ENCODE results near the gene SMAD1. TPM values are rescaled to one million over a fixed set of nuclear protein-coding genes. Genes with fewer than 3 reads are reported as not detected.
A peak's percentile ranks its signal among the peaks of the same experiment; 100 is the strongest.

Gene SMAD1
- polyA plus RNA-seq, 1 experiment = 64.7 TPM

- TF ChIP-seq CTCF (IDR thresholded peaks at IDR 0.05; ENCODE audit: low read depth, low read length) = no peak
- ChIA-PET POLR2A (no interaction called here), CTCF (no interaction called here)
- no peak for DNase-seq (ENCODE audit: low read depth, low spot score)
- H3K4me3 ChIP-seq (ENCODE audit: low read depth, low read length) = no peak overlapping the region
- no peaks in the 10 kb centered on the region for H3K9me3 ChIP-seq (ENCODE audit: control insufficient read depth, insufficient read depth, low read length)
- H3K27me3 ChIP-seq (ENCODE audit: control insufficient read depth, insufficient read depth, low read length) = peaks cover 4% of the 10 kb centered on the region
- H3K27ac ChIP-seq (ENCODE audit: low read depth, low read length) = no peak overlapping the region
These were observed 29.0 kb upstream of the SMAD1 start for GRCh38 chr4:145452447-145453162.

- no peak for TF ChIP-seq CTCF (IDR thresholded peaks at IDR 0.05; ENCODE audit: low read depth, low read length)
- CTCF ChIA-PET = no interaction called here
- POLR2A ChIA-PET = no interaction called here
- no peak overlapping the region for H3K4me3 ChIP-seq (ENCODE audit: low read depth, low read length)
- H3K27me3 ChIP-seq (ENCODE audit: control insufficient read depth, insufficient read depth, low read length) = peaks cover 5% of the 10 kb centered on the region
- DNase-seq (ENCODE audit: low read depth, low spot score) = no peak
- H3K27ac ChIP-seq (ENCODE audit: low read depth, low read length) = no peak overlapping the region
- no peaks in the 10 kb centered on the region for H3K9me3 ChIP-seq (ENCODE audit: control insufficient read depth, insufficient read depth, low read length)
These were observed 28.5 kb upstream of the SMAD1 start for GRCh38 chr4:145453163-145453520.

- H3K4me3 ChIP-seq (ENCODE audit: low read depth, low read length) = no peak overlapping the region
- H3K27me3 ChIP-seq (ENCODE audit: control insufficient read depth, insufficient read depth, low read length) = peaks cover 3% of the 10 kb centered on the region
- no peak overlapping the region for H3K27ac ChIP-seq (ENCODE audit: low read depth, low read length)
- no peak for DNase-seq (ENCODE audit: low read depth, low spot score)
- peaks cover 8% of the 10 kb centered on the region for H3K9me3 ChIP-seq (ENCODE audit: control insufficient read depth, insufficient read depth, low read length)
- ChIA-PET POLR2A (no interaction called here), CTCF (interaction anchor here (2.1 kb wide), 1 partner anchor 239 kb away, joined by 7 read pairs; no protein-coding TSS in a partner anchor)
- no peak for TF ChIP-seq CTCF (IDR thresholded peaks at IDR 0.05; ENCODE audit: low read depth, low read length)
These were observed 8.4 kb upstream of the SMAD1 start for GRCh38 chr4:145473203-145473602.

- no peak for TF ChIP-seq CTCF (IDR thresholded peaks at IDR 0.05; ENCODE audit: low read depth, low read length)
- Histone ChIP-seq H3K9me3 (ENCODE audit: control insufficient read depth, insufficient read depth, low read length) (no peaks in the 10 kb centered on the region), H3K27ac (ENCODE audit: low read depth, low read length) (no peak overlapping the region), H3K4me3 (ENCODE audit: low read depth, low read length) (no peak overlapping the region), H3K27me3 (ENCODE audit: control insufficient read depth, insufficient read depth, low read length) (no peaks in the 10 kb centered on the region)
- ChIA-PET CTCF (no interaction called here), POLR2A (no interaction called here)
- DNase-seq (ENCODE audit: low read depth, low spot score) = no peak
These were observed 1.4 kb upstream of the SMAD1 start for GRCh38 chr4:145480257-145480656.

- H3K27me3 ChIP-seq (ENCODE audit: control insufficient read depth, insufficient read depth, low read length) = no peaks in the 10 kb centered on the region
- CTCF ChIA-PET = no interaction called here
- no peak for TF ChIP-seq CTCF (IDR thresholded peaks at IDR 0.05; ENCODE audit: low read depth, low read length)
- H3K4me3 ChIP-seq (ENCODE audit: low read depth, low read length) = peak overlapping the region; percentile 72
- POLR2A ChIA-PET = interaction anchor here (0.6 to 1.1 kb wide), 3 partner anchors 43 to 251 kb away, joined by 4 to 12 read pairs (median 4); no protein-coding TSS in a partner anchor
- no peak for DNase-seq (ENCODE audit: low read depth, low spot score)
- peak overlapping the region; percentile 92 for H3K27ac ChIP-seq (ENCODE audit: low read depth, low read length)
- no peaks in the 10 kb centered on the region for H3K9me3 ChIP-seq (ENCODE audit: control insufficient read depth, insufficient read depth, low read length)
These were observed 222 bp downstream of the SMAD1 start for GRCh38 chr4:145481942-145482208.

Data from AG04450 (cell line).